ENCODE results near the gene TMEM132A. TPM values are rescaled to one million over a fixed set of nuclear protein-coding genes. Genes with fewer than 3 reads are reported as not detected.

TMEM132A gene
- total RNA-seq, 1 experiment from 2014 or later: 154 TPM

GRCh38 chr11:60914633-60915247 is 9.5 kb upstream of the TMEM132A start:
- no TSS peak for BruUV-seq (replicated peaks)
- in situ Hi-C loops (cut with HindIII; ENCODE audit: low pct_unique_long_range_greater_than_20kb, low sequenced_read_pairs) (no loop called here), intact Hi-C loops (cut with micrococcal nuclease; ENCODE audit: unreplicated experiment) (no loop called here)
- H3K4me1 ChIP-seq (ENCODE audit: control insufficient read depth, insufficient read depth, low read length): peaks cover 15% of the 10 kb centered on the region
- peak overlapping the region; percentile 69 to 79 for H3K4me3 ChIP-seq (ENCODE audit: low read depth in 2 of 2, low read length in 2 of 2)
- CTCF ChIA-PET: interaction anchor here (1.0 kb wide), 1 partner anchor 212 kb away, joined by 3 read pairs; no protein-coding TSS in a partner anchor
- TF ChIP-seq SIN3A (IDR thresholded peaks at IDR 0.05; ENCODE audit: borderline replicate concordance, insufficient read depth, low read depth, low read length): no peak; the same call in 1 of the 2 replicates
- no peak for TF ChIP-seq TCF7L2 (IDR thresholded peaks at IDR 0.05; ENCODE audit: low read depth, low read length)
- TF ChIP-seq, protein P1, sequence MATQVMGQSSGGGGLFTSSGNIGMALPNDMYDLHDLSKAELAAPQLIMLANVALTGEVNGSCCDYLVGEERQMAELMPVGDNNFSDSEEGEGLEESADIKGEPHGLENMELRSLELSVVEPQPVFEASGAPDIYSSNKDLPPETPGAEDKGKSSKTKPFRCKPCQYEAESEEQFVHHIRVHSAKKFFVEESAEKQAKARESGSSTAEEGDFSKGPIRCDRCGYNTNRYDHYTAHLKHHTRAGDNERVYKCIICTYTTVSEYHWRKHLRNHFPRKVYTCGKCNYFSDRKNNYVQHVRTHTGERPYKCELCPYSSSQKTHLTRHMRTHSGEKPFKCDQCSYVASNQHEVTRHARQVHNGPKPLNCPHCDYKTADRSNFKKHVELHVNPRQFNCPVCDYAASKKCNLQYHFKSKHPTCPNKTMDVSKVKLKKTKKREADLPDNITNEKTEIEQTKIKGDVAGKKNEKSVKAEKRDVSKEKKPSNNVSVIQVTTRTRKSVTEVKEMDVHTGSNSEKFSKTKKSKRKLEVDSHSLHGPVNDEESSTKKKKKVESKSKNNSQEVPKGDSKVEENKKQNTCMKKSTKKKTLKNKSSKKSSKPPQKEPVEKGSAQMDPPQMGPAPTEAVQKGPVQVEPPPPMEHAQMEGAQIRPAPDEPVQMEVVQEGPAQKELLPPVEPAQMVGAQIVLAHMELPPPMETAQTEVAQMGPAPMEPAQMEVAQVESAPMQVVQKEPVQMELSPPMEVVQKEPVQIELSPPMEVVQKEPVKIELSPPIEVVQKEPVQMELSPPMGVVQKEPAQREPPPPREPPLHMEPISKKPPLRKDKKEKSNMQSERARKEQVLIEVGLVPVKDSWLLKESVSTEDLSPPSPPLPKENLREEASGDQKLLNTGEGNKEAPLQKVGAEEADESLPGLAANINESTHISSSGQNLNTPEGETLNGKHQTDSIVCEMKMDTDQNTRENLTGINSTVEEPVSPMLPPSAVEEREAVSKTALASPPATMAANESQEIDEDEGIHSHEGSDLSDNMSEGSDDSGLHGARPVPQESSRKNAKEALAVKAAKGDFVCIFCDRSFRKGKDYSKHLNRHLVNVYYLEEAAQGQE (IDR thresholded peaks at IDR 0.05; ENCODE audit: insufficient read depth in 1 of 2, low read depth in 2 of 2, low read length in 1 of 2): no peak
- TF ChIP-seq, protein P2, sequence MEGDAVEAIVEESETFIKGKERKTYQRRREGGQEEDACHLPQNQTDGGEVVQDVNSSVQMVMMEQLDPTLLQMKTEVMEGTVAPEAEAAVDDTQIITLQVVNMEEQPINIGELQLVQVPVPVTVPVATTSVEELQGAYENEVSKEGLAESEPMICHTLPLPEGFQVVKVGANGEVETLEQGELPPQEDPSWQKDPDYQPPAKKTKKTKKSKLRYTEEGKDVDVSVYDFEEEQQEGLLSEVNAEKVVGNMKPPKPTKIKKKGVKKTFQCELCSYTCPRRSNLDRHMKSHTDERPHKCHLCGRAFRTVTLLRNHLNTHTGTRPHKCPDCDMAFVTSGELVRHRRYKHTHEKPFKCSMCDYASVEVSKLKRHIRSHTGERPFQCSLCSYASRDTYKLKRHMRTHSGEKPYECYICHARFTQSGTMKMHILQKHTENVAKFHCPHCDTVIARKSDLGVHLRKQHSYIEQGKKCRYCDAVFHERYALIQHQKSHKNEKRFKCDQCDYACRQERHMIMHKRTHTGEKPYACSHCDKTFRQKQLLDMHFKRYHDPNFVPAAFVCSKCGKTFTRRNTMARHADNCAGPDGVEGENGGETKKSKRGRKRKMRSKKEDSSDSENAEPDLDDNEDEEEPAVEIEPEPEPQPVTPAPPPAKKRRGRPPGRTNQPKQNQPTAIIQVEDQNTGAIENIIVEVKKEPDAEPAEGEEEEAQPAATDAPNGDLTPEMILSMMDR (IDR thresholded peaks at IDR 0.05): no peak
- H3K9me3 ChIP-seq (ENCODE audit: control insufficient read depth, insufficient read depth, low read depth, low read length): no peaks in the 10 kb centered on the region
- ATAC-seq (peak; percentile 35), DNase-seq (ENCODE audit: low read depth, low spot score) (no peak)
- H3K27me3 ChIP-seq (ENCODE audit: control insufficient read depth, insufficient read depth, low read length): no peaks in the 10 kb centered on the region
- H3K36me3 ChIP-seq (ENCODE audit: control insufficient read depth, insufficient read depth, low read length): no peaks in the 10 kb centered on the region; the same call in 1 of the 2 replicates
- H3K27ac ChIP-seq (ENCODE audit: low read length): peak overlapping the region; percentile 97
- POLR2A ChIA-PET: no interaction called here

GRCh38 chr11:60915248-60915914 is 8.9 kb upstream of the TMEM132A start:
- peak; percentile 73 for ATAC-seq
- intact Hi-C loops (cut with micrococcal nuclease; ENCODE audit: unreplicated experiment): no loop called here
- peak overlapping the region; percentile 97 for H3K27ac ChIP-seq (ENCODE audit: low read length)
- H3K9me3 ChIP-seq (ENCODE audit: control insufficient read depth, insufficient read depth, low read depth, low read length): no peaks in the 10 kb centered on the region
- POLR2A ChIA-PET: no interaction called here
- H3K36me3 ChIP-seq (ENCODE audit: control insufficient read depth, insufficient read depth, low read length): no peaks in the 10 kb centered on the region; the same call in 1 of the 2 replicates
- DNase-seq (ENCODE audit: low read depth, low spot score): no peak
- CTCF ChIA-PET: interaction anchor here (0.6 to 1.0 kb wide), 5 partner anchors 25 to 1130 kb away, joined by 3 read pairs; partner anchors contain the start of gene CYB561A3
- no peaks in the 10 kb centered on the region for H3K27me3 ChIP-seq (ENCODE audit: control insufficient read depth, insufficient read depth, low read length)
- H3K4me1 ChIP-seq (ENCODE audit: control insufficient read depth, insufficient read depth, low read length): peaks cover 15% of the 10 kb centered on the region
- TF ChIP-seq, protein P2 (IDR thresholded peaks at IDR 0.05): peak; percentile 76
- TF ChIP-seq SIN3A (IDR thresholded peaks at IDR 0.05; ENCODE audit: borderline replicate concordance, insufficient read depth, low read depth, low read length): no peak
- in situ Hi-C loops (cut with HindIII; ENCODE audit: low pct_unique_long_range_greater_than_20kb, low sequenced_read_pairs): no loop called here
- H3K4me3 ChIP-seq (ENCODE audit: low read depth in 2 of 2, low read length in 2 of 2): peak overlapping the region; percentile 69 to 79
- BruUV-seq (replicated peaks): no TSS peak

Measured in Panc1 (cell line).